ENCODE data around the gene MSLN. TPM values are rescaled to one million over a fixed set of nuclear protein-coding genes. Genes with fewer than 3 reads are reported as not detected.

The MSLN gene
- total RNA-seq, 4 donors from 2014 or later, result 0.44 to 0.82 TPM; not detected in 2

DNA sequence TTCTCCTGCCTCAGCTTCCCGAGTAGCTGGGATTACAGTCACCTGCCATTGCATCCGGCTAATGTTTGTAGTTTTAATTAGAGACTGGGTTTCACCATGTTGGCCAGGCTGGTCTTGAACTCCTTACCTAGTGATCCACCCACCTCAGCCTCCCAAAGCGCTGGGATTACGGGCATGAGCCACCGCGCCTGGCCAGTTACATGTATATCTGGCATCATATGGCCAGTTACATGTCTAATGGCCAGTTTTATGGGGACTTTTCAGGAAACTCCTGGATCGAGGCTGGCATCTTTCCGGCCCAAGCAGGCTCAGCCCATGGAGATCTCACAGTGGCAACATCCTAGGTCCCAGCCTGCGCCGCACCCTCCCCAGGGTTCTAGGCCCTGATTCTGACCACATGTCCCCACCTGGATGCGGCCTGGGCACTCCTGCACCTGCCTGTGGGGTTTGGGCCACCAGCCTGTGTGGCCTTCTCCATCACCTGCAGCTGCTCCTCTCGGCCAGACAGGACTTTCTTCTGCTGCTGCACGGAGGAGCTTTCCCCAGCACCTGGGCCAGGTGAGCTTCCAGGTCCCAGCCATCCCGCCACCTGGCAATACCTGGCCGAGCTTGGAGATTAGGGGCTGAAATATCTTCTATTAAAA, 18.4 kb upstream of the MSLN start:
- TF ChIP-seq CTCF (IDR thresholded peaks at IDR 0.05; ENCODE audit: low read depth), result no peak

DNA sequence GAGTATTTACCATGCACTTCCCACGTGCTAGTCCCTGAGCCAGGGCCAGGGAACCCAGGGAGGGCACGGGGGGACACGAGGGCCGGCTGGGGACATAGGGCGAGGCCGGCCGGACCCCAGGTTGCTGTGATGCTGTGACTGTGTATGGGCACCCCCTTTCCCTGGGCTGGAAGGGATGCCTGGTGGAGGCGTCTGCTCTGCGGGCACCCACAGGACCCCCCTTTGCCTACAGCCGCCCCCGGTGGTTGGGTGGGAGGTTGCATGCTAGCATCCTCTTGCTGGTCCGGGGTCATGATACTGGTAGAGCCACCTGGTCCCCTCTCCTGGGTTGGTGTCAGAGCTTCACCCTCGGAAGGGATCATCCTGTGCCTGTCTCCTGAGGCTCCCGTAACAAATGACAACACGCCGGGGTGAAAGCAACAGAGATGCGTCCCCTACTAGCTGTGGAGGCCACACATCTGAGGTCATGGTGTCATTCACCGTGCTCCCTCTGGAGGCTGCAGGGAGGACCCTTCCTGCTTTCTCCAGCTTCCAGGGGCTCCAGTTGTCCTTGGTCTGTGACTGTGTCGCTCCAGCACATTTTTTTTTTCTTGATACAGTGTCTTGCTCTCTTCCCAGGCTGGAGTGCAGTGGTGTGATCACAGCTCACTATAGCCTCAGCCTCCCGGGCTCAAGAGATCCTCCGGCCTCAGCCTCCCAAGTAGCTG, 16.6 kb upstream of the MSLN start:
- no peak for TF ChIP-seq CTCF (IDR thresholded peaks at IDR 0.05; ENCODE audit: low read depth)

DNA sequence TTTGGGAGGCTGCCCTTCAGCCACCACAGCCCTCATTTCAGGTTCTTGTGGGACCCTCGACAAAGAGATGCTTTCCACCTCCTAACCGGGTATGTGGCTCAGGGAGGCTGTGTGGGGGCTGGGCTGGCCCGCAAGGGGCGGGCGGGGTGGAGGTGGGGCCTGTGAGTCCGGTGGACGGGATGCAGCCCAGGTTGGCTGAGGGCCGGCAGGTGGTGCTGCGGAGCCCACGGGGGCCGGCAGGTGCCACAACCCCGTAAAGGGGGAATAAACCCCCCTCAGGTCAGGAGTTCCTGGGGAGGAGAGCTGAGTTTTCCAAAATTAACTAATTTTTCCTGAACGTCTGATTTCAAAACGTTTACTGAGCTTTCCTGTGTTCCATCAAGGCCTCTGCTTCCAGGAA, 14.8 kb upstream of the MSLN start:
- TF ChIP-seq CTCF (IDR thresholded peaks at IDR 0.05; ENCODE audit: low read depth), result no peak

GRCh38 chr16:746637-747036, 13.9 kb upstream of the MSLN start:
- no peak for TF ChIP-seq CTCF (IDR thresholded peaks at IDR 0.05; ENCODE audit: low read depth)

- no peak for TF ChIP-seq CTCF (IDR thresholded peaks at IDR 0.05; ENCODE audit: low read depth)
These were observed 12.4 kb upstream of the MSLN start for GRCh38 chr16:747978-748746.

DNA sequence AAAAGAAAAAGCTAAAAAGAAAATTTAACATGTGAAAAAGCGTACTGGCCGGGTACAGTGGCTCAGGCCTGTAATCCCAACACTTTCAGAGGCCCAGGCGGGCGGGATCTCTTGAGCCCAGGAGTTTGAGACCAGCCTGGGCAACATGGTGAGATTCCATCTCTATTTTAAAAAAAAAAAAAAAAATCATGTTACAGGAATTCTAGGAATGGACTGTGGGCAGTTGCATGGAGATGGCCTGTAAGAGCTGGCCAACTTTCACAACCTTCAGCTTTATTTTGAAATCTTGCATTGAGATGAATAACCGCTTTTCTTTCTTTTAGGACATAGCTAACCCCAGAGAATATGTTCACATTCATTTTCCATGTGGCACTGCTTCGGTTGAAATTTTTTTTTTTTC, 11.5 kb upstream of the MSLN start:
- no peak for TF ChIP-seq CTCF (IDR thresholded peaks at IDR 0.05; ENCODE audit: low read depth)

DNA sequence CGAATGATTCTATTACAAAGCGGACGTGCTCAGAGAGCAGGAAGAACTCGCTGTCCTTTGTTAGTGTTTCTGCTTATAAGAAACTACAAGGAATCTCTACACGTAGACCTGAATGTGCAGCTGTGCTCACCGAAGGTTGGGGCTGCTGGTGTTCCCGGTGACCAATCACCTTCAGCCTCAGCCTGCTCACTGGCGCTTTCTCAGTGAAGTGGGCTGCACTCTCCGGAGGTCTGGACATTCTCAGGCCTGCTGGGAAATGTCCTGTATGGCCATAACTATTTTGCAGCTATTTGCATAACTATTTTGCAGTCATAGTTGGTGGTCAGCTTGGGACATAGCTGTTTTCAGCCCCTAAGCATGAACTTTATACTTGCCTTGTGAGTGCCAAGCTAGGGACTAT, 10.0 kb upstream of the MSLN start:
- TF ChIP-seq CTCF (IDR thresholded peaks at IDR 0.05; ENCODE audit: low read depth), result no peak
